Upper lobe of left lung (tissue), 6 donors: ENCODE data around the gene ANKRD61. TPM values are rescaled to one million over a fixed set of nuclear protein-coding genes. Genes with fewer than 3 reads are reported as not detected.
"Not testable (repeated sequence)": the region's sequence is repeated elsewhere in the genome, so short reads cannot be mapped to it uniquely, and the experiment has no call there.

Experiments
- ATAC-seq, 2 donors: fragments of 200-7000 bp; cut with Tn5 transposase; one replicate each; pipeline ENCODE4 v1.9.1; 2022; ENCODE audit warnings: mild to moderate bottlenecking in 2 of 2, moderate library complexity in 2 of 2; ENCODE audit not compliant: low FRiP score in 2 of 2
- DNase-seq, 2 donors: peaks; one replicate each; pipeline ENCODE4 v3.0.0-alpha.2; 2019 to 2020
- H3K27ac ChIP-seq, 4 donors: fragments of 200-600 bp; sonication (generic); one replicate each; pipeline ENCODE4 v1.5.1; 2016 to 2019
- H3K27me3 ChIP-seq, 4 donors: fragments of 200-600 bp; sonication (generic); one replicate each; pipeline ENCODE4 v1.5.1; 2017 to 2019
- H3K36me3 ChIP-seq, 4 donors: fragments of 200-600 bp; sonication (generic); one replicate each; pipeline ENCODE4 v1.5.1; 2016 to 2019
- H3K4me1 ChIP-seq, 4 donors: fragments of 200-600 bp; sonication (generic); one replicate each; pipeline ENCODE4 v1.5.1; 2018 to 2019
- H3K4me3 ChIP-seq, 4 donors: fragments of 200-600 bp; sonication (generic); one replicate each; pipeline ENCODE4 v1.5.1; 2017 to 2019; ENCODE audit warnings: mild to moderate bottlenecking in 2 of 4, moderate library complexity in 1 of 4
- H3K9me3 ChIP-seq, 4 donors: fragments of 200-600 bp; sonication (generic); one replicate each; pipeline ENCODE4 v1.5.1; 2018 to 2019
- CTCF ChIP-seq, 6 experiments: fragments of 450-650 bp in 4 of 6; fragments of 200-600 bp in 2 of 6; sonication (generic) in 2 of 6; IDR thresholded peaks; one replicate each; pipeline ENCODE4 v1.5.1; 2016 to 2019; ENCODE audit warnings: antibody characterized with exemption in 6 of 6
- EP300 ChIP-seq, 4 donors: sonication (generic); formaldehyde crosslinking; IDR thresholded peaks; one replicate each; pipeline ENCODE4 v1.5.1; 2017; ENCODE audit warnings: antibody characterized with exemption in 4 of 4, control low read depth in 2 of 4
- POLR2A ChIP-seq, 4 donors: fragments of 450-650 bp; IDR thresholded peaks; one replicate each; pipeline ENCODE4 v1.5.1; 2016 to 2017; ENCODE audit warnings: antibody characterized with exemption in 4 of 4, mild to moderate bottlenecking in 2 of 4
- POLR2AphosphoS5 ChIP-seq, 2 donors: sonication (generic); formaldehyde crosslinking; IDR thresholded peaks; one replicate each; pipeline ENCODE4 v1.5.1; 2017; ENCODE audit warnings: antibody characterized with exemption in 2 of 2
- WGBS, 2 donors: methylation state at CpG; one replicate each; pipeline ENCODE4 v1.1.5; 2017 to 2018; 5-methylcytosine and 5-hydroxymethylcytosine counted together
- total RNA-seq, 6 donors: library from RNA; depleted of rRNA in 4 of 6; stranded (reverse); fragments of >200 nt in 4 of 6; gene quantifications; one replicate each; pipeline versions ENCODE4 v1.1.0 to v1.2.1, GENCODE V29; 2016 to 2021
- donor health status: DM: no; HTN: no; CAD: no; lungs with moderate emphysema.
- donor health status: DM: no; HTN: yes; CAD: no; lungs with severe emphysema.

Gene ANKRD61
- total RNA-seq, 6 donors from 2014 or later, result 0.46 TPM; not detected in 5

DNA sequence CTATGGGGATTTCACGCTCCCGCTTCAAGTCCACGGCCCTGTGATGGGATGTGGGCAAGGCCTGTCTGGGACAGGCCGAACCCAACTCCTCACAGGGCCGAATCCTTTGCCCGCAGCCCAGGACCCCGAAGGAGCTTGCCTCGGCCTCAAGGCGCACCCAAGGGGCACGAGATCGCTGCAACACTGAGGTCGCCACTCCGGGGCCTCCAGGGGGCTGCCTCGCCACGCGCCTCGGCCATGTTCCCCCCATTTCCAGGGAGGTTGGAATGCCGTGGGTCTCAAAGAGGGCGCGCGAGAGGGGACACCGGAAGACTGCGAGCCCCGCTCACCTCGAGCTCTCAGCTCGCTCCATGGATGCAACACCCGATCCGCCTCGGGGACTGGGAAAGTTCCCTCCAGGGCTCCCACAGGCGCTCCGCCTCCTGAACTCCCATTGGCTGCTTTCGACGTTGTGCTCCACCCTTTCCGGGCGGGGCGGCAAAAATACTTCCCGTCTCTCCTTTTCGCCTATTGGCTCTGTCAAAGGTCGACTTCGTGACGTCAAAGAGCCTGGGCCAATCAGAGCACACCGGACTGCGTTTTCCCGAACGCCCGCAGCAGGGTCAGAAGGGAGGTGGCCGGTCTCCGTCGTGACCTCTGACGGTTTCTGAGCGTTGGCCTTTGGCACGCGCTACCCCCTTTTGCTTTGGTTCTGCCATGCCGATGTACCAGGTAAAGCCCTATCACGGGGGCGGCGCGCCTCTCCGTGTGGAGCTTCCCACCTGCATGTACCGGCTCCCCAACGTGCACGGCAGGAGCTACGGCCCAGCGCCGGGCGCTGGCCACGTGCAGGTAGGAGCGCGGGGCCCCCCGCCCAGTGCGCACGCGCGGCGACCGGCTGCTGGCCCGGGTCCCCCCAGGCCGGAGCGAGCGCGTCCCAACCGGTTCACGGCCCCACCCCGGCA, 22.2 kb upstream of the ANKRD61 start, which contains the start of the genes AIMP2 and PMS2:
Gene AIMP2, plus strand, starts transcription at position 605 of the 944 bp plus-strand sequence. Its CDS starts 92 bp downstream, at position 697.
Gene PMS2, minus strand, starts transcription at position 382 of the 944 bp plus-strand sequence. Its CDS starts 30 bp downstream, at position 352.
- 0 to 2% methylated on average over 23 to 66 of the region's 84 CpGs for WGBS, 2 donors
- Histone ChIP-seq H3K4me3 (peak within 1 kb of the TSS; percentile 60 to 81 (median 76)), H3K9me3 (no peaks in the 10 kb centered on the region), H3K36me3 (peaks cover 0 to 9% (median 0%) of the 10 kb centered on the region in 4 donors), H3K27ac (peak within 1 kb of the TSS; percentile 91 to 96 (median 92)), H3K27me3 (no peaks in the 10 kb centered on the region), H3K4me1 (peaks cover 10 to 40% (median 21%) of the 10 kb centered on the region in 4 donors)
- peak; percentile 98 for ATAC-seq
- TF ChIP-seq POLR2A (IDR thresholded peaks at IDR 0.05), result peak in 3 of 4 donors; percentile 53 to 85 (median 76)
- TF ChIP-seq POLR2AphosphoS5 (IDR thresholded peaks at IDR 0.05), result peak; percentile 64 to 79
- TF ChIP-seq EP300 (IDR thresholded peaks at IDR 0.05), result peak in 1 of 4 donors; percentile 20
- peak in 2 of 6 experiments; percentile 13 to 28 for TF ChIP-seq CTCF (IDR thresholded peaks at IDR 0.05)
- peak; percentile 96 to 97 for DNase-seq

DNA sequence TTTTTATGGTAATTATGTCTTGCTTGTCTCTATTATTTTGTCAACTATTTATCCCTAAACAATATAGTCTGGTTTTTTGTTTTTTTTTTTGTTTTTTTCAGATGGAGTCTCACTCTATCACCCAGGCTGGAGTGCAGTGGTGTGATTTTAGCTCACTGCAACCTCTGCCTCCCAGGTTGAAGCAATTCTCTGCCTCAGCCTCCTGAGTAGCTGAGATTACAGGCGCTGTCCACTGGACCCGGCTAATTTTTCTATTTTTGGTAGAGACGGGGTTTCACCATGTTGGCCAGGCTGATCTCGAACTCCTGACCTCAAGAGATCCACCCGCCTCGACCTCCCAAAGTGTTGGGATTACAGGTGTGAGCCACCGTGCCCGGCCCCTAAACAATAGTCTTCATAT, 20.8 kb upstream of the ANKRD61 start:
- H3K27me3 ChIP-seq, H3K9me3 ChIP-seq, ATAC-seq, H3K36me3 ChIP-seq, DNase-seq, H3K4me3 ChIP-seq: not testable (repeated sequence)
- 90 to 93% methylated on average over 8 of the region's 8 CpGs for WGBS, 2 donors
- Histone ChIP-seq H3K4me1 (peaks cover 17 to 43% (median 22%) of the 10 kb centered on the region in 4 donors), H3K27ac (peak overlapping the region in 2 of 4 donors; percentile 91 to 96)

DNA sequence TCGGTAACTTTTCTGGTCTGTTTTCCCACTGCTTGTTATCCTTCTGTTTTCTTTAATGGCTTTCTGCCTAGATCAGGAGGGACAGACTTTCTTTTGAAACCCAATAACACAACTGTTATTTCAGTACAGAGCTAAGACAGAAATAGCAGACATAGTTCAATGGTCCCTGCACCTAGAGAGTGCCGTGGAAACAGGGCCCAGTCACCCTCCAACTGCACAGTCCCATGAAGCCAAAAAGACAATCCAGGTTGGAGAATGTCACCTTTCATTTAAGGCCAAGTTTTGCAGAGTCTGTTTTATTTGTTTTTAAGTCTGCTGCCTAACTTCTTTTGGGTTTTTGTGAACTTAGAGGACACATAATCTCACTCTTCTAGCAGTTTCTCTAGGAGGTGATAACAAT, 19.6 kb upstream of the ANKRD61 start:
- TF ChIP-seq CTCF (IDR thresholded peaks at IDR 0.05), result no peak
- no peak for TF ChIP-seq POLR2AphosphoS5 (IDR thresholded peaks at IDR 0.05)
- TF ChIP-seq EP300 (IDR thresholded peaks at IDR 0.05), result no peak
- no peak for TF ChIP-seq POLR2A (IDR thresholded peaks at IDR 0.05)
- ATAC-seq (no peak), DNase-seq (no peak)
- H3K27me3 ChIP-seq, result no peaks in the 10 kb centered on the region
- H3K4me1 ChIP-seq, result peaks cover 22 to 46% (median 29%) of the 10 kb centered on the region in 4 donors
- H3K36me3 ChIP-seq, result peaks cover 2 to 15% (median 11%) of the 10 kb centered on the region in 4 donors
- H3K27ac ChIP-seq, result peak overlapping the region in 3 of 4 donors; percentile 38 to 70 (median 60)
- no peaks in the 10 kb centered on the region for H3K9me3 ChIP-seq
- 92 to 94% methylated on average over 2 of the region's 2 CpGs for WGBS, 2 donors
- no peak overlapping the region for H3K4me3 ChIP-seq

DNA sequence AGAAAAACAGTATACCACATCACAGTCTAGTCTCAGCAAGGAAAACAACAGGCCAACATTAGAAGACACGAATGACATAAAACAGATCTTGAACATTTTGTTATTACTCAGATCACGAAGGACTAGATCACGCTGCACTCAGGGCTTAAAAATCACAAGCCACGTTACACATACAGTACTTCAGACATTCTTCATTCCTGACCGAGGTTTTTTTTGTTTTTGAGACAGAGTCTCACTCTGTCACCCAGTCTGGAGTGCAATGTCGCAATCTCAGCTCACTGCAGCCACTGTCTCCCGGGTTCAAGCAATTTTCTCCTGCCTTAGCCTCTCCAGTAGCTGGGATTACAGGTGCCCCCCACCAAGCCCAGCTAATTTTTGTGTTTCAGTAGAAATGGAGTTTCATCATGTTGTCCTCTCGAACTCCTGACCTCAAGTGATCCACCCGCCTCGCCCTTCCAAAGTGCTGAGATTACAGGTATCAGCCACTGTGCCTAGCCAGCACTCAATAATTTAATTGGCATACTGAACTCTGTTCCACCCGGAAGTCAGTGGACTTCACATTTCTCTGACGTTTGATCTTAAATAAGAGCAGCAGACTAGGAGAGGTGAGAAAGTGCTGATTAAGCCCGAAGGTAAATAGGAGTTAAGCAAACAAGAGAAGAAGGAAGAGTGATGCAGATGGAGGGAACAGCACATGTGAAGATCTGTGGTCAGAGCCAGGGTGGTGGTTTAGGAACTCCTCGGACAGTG, 18.6 kb upstream of the ANKRD61 start:
- Histone ChIP-seq H3K4me3 (no peak overlapping the region), H3K36me3 (peaks cover 4 to 25% (median 16%) of the 10 kb centered on the region in 4 donors), H3K4me1 (peaks cover 22 to 46% (median 29%) of the 10 kb centered on the region in 4 donors), H3K9me3 (no peaks in the 10 kb centered on the region), H3K27me3 (no peaks in the 10 kb centered on the region), H3K27ac (peak overlapping the region in 3 of 4 donors; percentile 38 to 70 (median 60))
- DNase-seq, result peak in 1 of 2 donors; percentile 62
- ATAC-seq, result peak in 1 of 2 donors; percentile 64
- no peak for TF ChIP-seq POLR2A (IDR thresholded peaks at IDR 0.05)
- no peak for TF ChIP-seq EP300 (IDR thresholded peaks at IDR 0.05)
- no peak for TF ChIP-seq POLR2AphosphoS5 (IDR thresholded peaks at IDR 0.05)
- 62% methylated on average over 14 of the region's 14 CpGs for WGBS, 2 donors

GRCh38 chr7:6015917-6016652, 15.1 kb upstream of the ANKRD61 start:
- DNase-seq (peak in 1 of 2 donors; percentile 67), ATAC-seq (peak; percentile 41 to 77)
- H3K27ac ChIP-seq, result peak overlapping the region; percentile 3 to 46 (median 32)
- H3K9me3 ChIP-seq, result no peaks in the 10 kb centered on the region
- no peak overlapping the region for H3K4me3 ChIP-seq
- no peaks in the 10 kb centered on the region for H3K27me3 ChIP-seq
- H3K36me3 ChIP-seq, result peaks cover 18 to 60% (median 47%) of the 10 kb centered on the region in 4 donors
- peaks cover 7 to 22% (median 19%) of the 10 kb centered on the region in 4 donors for H3K4me1 ChIP-seq
- WGBS, 2 donors, result 80 to 81% methylated on average over 8 of the region's 8 CpGs
- peak in 1 of 4 donors; percentile 19 for TF ChIP-seq POLR2A (IDR thresholded peaks at IDR 0.05)
- TF ChIP-seq EP300 (IDR thresholded peaks at IDR 0.05), result no peak
